Mesenteric fat pad (tissue), 1 donor: Measurements from ENCODE around the gene SLC34A1. TPM values are rescaled to one million over a fixed set of nuclear protein-coding genes. Genes with fewer than 3 reads are reported as not detected.

Source experiments
- DNase-seq: peaks from one replicate; pipeline ENCODE4 v3.0.0-alpha.2; 2020; ENCODE audit warnings: low spot score
- total RNA-seq: library from RNA; stranded (reverse); fragmentation: NEBNext Ultra II Directional; extraction: Animal tissue kit (Norgen Biotek cat#: 25700); gene quantifications from one replicate; pipeline ENCODE4 v1.2.1, GENCODE V29; 2021
- donor health status: DM: yes; HTN: yes; CAD: no.

SLC34A1 gene
- total RNA-seq, 1 donor from 2014 or later = not detected

GRCh38 chr5:177430972-177431316, 46.7 kb downstream of the SLC34A1 start:
- no peak for DNase-seq

GRCh38 chr5:177431317-177432142, 47.3 kb downstream of the SLC34A1 start:
- DNase-seq = no peak

GRCh38 chr5:177432143-177432838, 48.1 kb downstream of the SLC34A1 start:
- DNase-seq = no peak

GRCh38 chr5:177432839-177433657, 48.8 kb downstream of the SLC34A1 start:
- no peak for DNase-seq

- DNase-seq = no peak
Observed at GRCh38 chr5:177433658-177434217, 49.5 kb downstream of the SLC34A1 start.

GRCh38 chr5:177434437-177434836, 50.2 kb downstream of the SLC34A1 start:
- no peak for DNase-seq

GRCh38 chr5:177434942-177435738, 50.9 kb downstream of the SLC34A1 start:
- DNase-seq = no peak

- DNase-seq = no peak
Observed at GRCh38 chr5:177435847-177436536, 51.8 kb downstream of the SLC34A1 start.

GRCh38 chr5:177437623-177438022, 53.4 kb downstream of the SLC34A1 start:
- no peak for DNase-seq

- DNase-seq = no peak
Observed at GRCh38 chr5:177438468-177438867, 54.2 kb downstream of the SLC34A1 start.

GRCh38 chr5:177439518-177440053, 55.4 kb downstream of the SLC34A1 start:
- DNase-seq = no peak

GRCh38 chr5:177440211-177440989, 56.2 kb downstream of the SLC34A1 start:
- DNase-seq = no peak

GRCh38 chr5:177440990-177441780, 57.0 kb downstream of the SLC34A1 start:
- DNase-seq = no peak

GRCh38 chr5:177442066-177442826, 58.0 kb downstream of the SLC34A1 start:
- DNase-seq = no peak

- DNase-seq = no peak
Observed at GRCh38 chr5:177443144-177443983, 59.1 kb downstream of the SLC34A1 start.
